Measurements from ENCODE around the gene SH3BP4. TPM values are rescaled to one million over a fixed set of nuclear protein-coding genes. Genes with fewer than 3 reads are reported as not detected.
A peak's percentile ranks its signal among the peaks of the same experiment; 100 is the strongest.

The SH3BP4 gene
- total and polyA plus RNA-seq, 2 of the 13 experiments (the other 11 are each of a cell fraction or from before 2014, with no cell fraction given), result 34.6 to 99.1 TPM

- peak; percentile 62; the same call in 1 of the 2 replicates for TF ChIP-seq SOX5 (CRISPR knock-in tag; IDR thresholded peaks at IDR 0.05; ENCODE audit: borderline replicate concordance)
- TF ChIP-seq NRL (CRISPR knock-in tag; IDR thresholded peaks at IDR 0.05; ENCODE audit: borderline replicate concordance), result peak; percentile 24; the same call in 1 of the 2 replicates
- TF ChIP-seq HNF4A (CRISPR knock-in tag; IDR thresholded peaks at IDR 0.05), result no peak
- TF ChIP-seq CSRNP1 (CRISPR knock-in tag; IDR thresholded peaks at IDR 0.05), result 0 out of 2 replicates have a peak, but pooled peaks have one; percentile 30
- TF ChIP-seq MAFG (CRISPR knock-in tag; IDR thresholded peaks at IDR 0.05), result peak; percentile 57; the same call in 1 of the 2 replicates
- peak; percentile 15; the same call in 1 of the 2 replicates for TF ChIP-seq ZSCAN21 (CRISPR knock-in tag; IDR thresholded peaks at IDR 0.05; ENCODE audit: borderline replicate concordance)
- TF ChIP-seq MAFF (IDR thresholded peaks at IDR 0.05; ENCODE audit: low read depth, low read length), result peak; percentile 32; the same call in 1 of the 2 replicates
- TF ChIP-seq ZNF274 (CRISPR knock-in tag; IDR thresholded peaks at IDR 0.05), result 0 out of 2 replicates have a peak, but pooled peaks have one; percentile 10
- TF ChIP-seq ZNF788 (CRISPR knock-in tag; IDR thresholded peaks at IDR 0.05; ENCODE audit: borderline replicate concordance), result 0 out of 2 replicates have a peak, but pooled peaks have one; percentile 9
- peak; percentile 77; the same call in 1 of the 2 replicates for TF ChIP-seq ZNF225 (CRISPR knock-in tag; IDR thresholded peaks at IDR 0.05)
- peak; percentile 53; the same call in 1 of the 2 replicates for TF ChIP-seq NFE2 (CRISPR knock-in tag; IDR thresholded peaks at IDR 0.05)
- TF ChIP-seq ATF4 (CRISPR knock-in tag; IDR thresholded peaks at IDR 0.05), result no peak
- no peak for TF ChIP-seq NFKBIZ (CRISPR knock-in tag; IDR thresholded peaks at IDR 0.05)
- 0 out of 4 replicates have a peak, but pooled peaks of 1 of the 2 experiments have one; percentile 27 for TF ChIP-seq MAFK (conservative IDR thresholded peaks at IDR 0.05 in 1 of 2, IDR thresholded peaks at IDR 0.05 in 1 of 2; ENCODE audit: low read length in 2 of 2)
- 0 out of 2 replicates have a peak, but pooled peaks have one; percentile 9 for TF ChIP-seq ZNF136 (CRISPR knock-in tag; IDR thresholded peaks at IDR 0.05; ENCODE audit: low read depth)
- TF ChIP-seq NONO (IDR thresholded peaks at IDR 0.05), result no peak
- 0 out of 2 replicates have a peak, but pooled peaks have one; percentile 7 for TF ChIP-seq NONO (CRISPR knock-in tag; conservative IDR thresholded peaks at IDR 0.05)
These were observed 42.9 kb downstream of the SH3BP4 start (continued) for GRCh38 chr2:234994438-234995321.

All from HepG2 (cell line).